HepG2 (cell line): ENCODE data around the gene TBX6.

Experiments
- JUN ChIP-seq: sonication (generic); formaldehyde crosslinking; IDR thresholded peaks from 2 replicates; pipeline ENCODE4 v1.4.0; 2020; ENCODE audit warnings: mild to moderate bottlenecking, missing genetic modification reagents
- MIXL1 ChIP-seq: IDR thresholded peaks from 2 replicates; pipeline ENCODE4 v1.6.1; 2016
- NPAS2 ChIP-seq: sonication (generic); formaldehyde crosslinking; IDR thresholded peaks from 2 replicates; pipeline ENCODE4 v1.8.0; 2022; ENCODE audit warnings: mild to moderate bottlenecking, missing genetic modification reagents, borderline replicate concordance
- POLR2A ChIP-seq, 2 experiments: IDR thresholded peaks; 2 replicates each; pipeline ENCODE4 v1.6.1; 2011; ENCODE audit warnings: low read depth in 2 of 2, low read length in 2 of 2, mild to moderate bottlenecking in 1 of 2, moderate library complexity in 1 of 2; ENCODE audit not compliant: insufficient read depth in 1 of 2
- ZNF224 ChIP-seq: sonication (generic); formaldehyde crosslinking; IDR thresholded peaks from 2 replicates; pipeline ENCODE4 v1.5.0; 2020; ENCODE audit warnings: mild to moderate bottlenecking, missing genetic modification reagents

DNA sequence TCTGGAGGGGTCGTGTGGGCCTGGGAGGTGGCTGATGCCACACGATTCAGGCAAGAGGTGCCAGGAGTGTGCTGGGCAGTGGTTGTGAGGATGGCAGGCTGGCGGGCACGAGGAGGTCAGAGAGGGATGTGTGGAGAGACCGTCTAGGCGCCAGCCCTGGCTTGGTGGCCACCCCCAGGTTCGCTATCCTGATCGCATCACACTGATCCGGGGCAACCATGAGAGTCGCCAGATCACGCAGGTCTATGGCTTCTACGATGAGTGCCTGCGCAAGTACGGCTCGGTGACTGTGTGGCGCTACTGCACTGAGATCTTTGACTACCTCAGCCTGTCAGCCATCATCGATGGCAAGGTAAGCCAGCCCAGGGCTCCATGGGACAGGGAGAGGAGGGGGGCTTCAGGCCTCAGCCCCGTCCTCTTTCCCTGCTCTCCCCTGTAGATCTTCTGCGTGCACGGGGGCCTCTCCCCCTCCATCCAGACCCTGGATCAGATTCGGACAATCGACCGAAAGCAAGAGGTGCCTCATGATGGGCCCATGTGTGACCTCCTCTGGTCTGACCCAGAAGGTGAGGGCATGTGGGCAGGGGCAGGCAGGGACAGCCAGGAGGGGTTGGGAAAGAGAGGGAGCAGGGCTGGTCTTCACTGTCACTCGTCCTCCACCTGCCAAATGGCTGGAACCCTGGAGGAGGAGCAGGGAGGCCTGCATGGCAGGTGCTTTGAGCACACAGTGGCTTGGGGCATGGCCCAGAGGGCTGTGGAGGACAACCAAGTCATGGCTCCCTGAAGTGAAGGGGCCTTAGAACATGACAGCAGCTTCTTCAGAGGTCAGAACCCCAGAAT is 8.3 kb downstream of the TBX6 start:
- no peak for TF ChIP-seq NPAS2 (CRISPR knock-in tag)
- TF ChIP-seq MIXL1 = no peak
- no peak for TF ChIP-seq ZNF224
- TF ChIP-seq POLR2A (IDR thresholded peaks at IDR 0.05; ENCODE audit: insufficient read depth in 1 of 2, low read depth in 2 of 2, low read length in 2 of 2) = peak in 1 of 2 experiments; percentile 36; a peak in 1 of 4 replicates
- TF ChIP-seq JUN (CRISPR knock-in tag) = no peak
